ENCODE data around the gene AP1B1.

GRCh38 chr22:29320546-29320945, 67.8 kb downstream of the AP1B1 start:
- TF ChIP-seq POLR2AphosphoS5 (IDR thresholded peaks at IDR 0.05), result no peak
- no peak for TF ChIP-seq CTCF (IDR thresholded peaks at IDR 0.05)
- TF ChIP-seq POLR2A (IDR thresholded peaks at IDR 0.05), result no peak

Data from breast epithelium (tissue), 3 donors.